ENCODE measurements around the gene B3GAT3.
"Not testable (repeated sequence)": the region's sequence is repeated elsewhere in the genome, so short reads cannot be mapped to it uniquely, and the experiment has no call there.

Gene B3GAT3

DNA sequence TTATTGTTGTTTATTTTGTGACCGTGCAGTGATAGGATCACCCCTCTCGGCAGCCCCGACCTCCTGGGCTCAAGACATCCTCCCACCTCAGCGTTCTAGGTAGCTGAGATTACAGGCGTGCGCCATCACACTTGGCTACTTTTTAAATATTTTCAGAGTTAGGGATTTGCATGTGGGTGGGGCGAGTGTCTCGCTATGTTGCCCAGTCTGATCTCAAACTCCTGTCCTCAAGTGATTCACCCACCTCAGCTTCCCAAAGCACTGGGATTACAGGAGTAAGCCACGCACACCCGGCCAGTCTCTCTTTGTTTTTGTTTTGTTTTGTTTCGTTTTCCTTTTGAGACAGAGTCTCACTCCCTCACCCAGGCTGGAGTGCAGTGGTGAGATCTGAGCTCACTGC lies 32.5 kb upstream of the B3GAT3 start:
- H3K9ac ChIP-seq (ENCODE audit: low read length in 2 of 2): no peak overlapping the region
- peaks cover 3 to 5% of the 10 kb centered on the region in 2 donors for H3K36me3 ChIP-seq (ENCODE audit: control insufficient read depth in 2 of 2, insufficient read depth in 2 of 2, low read length in 2 of 2)
- no peaks in the 10 kb centered on the region for H3K27me3 ChIP-seq (ENCODE audit: control insufficient read depth in 1 of 2, insufficient read depth in 2 of 2, low read length in 2 of 2)
- no peak overlapping the region for H3K4me3 ChIP-seq (ENCODE audit: low read length in 2 of 2)
- no peak overlapping the region for H3K27ac ChIP-seq (ENCODE audit: low read length)
- H3K9me3 ChIP-seq (ENCODE audit: control insufficient read depth in 2 of 2, low read length in 2 of 2): no peaks in the 10 kb centered on the region
- peaks cover 15% of the 10 kb centered on the region for H3K4me1 ChIP-seq (ENCODE audit: control insufficient read depth, insufficient read depth, low read length)

GRCh38 chr11:62652161-62653006 lies 30.6 kb upstream of the B3GAT3 start:
- Histone ChIP-seq H3K4me1 (ENCODE audit: control insufficient read depth, insufficient read depth, low read length) (peaks cover 17% of the 10 kb centered on the region), H3K36me3 (ENCODE audit: control insufficient read depth in 2 of 2, insufficient read depth in 2 of 2, low read length in 2 of 2) (peaks cover 16% of the 10 kb centered on the region in 2 donors), H3K27ac (ENCODE audit: low read length) (peak overlapping the region; percentile 85), H3K9ac (ENCODE audit: low read length in 2 of 2) (peak overlapping the region; percentile 98), H3K9me3 (ENCODE audit: control insufficient read depth in 2 of 2, low read length in 2 of 2) (no peaks in the 10 kb centered on the region), H3K27me3 (ENCODE audit: control insufficient read depth in 1 of 2, insufficient read depth in 2 of 2, low read length in 2 of 2) (no peaks in the 10 kb centered on the region), H3K4me3 (ENCODE audit: low read length in 2 of 2) (peak overlapping the region; percentile 94 to 98)

- Histone ChIP-seq H3K36me3 (ENCODE audit: control insufficient read depth in 2 of 2, insufficient read depth in 2 of 2, low read length in 2 of 2) (peaks cover 16% of the 10 kb centered on the region in 2 donors), H3K4me1 (ENCODE audit: control insufficient read depth, insufficient read depth, low read length) (peaks cover 32% of the 10 kb centered on the region)
- H3K27me3 ChIP-seq (ENCODE audit: control insufficient read depth in 1 of 2, insufficient read depth in 2 of 2, low read length in 2 of 2); H3K4me3 ChIP-seq (ENCODE audit: low read length in 2 of 2); H3K9me3 ChIP-seq (ENCODE audit: control insufficient read depth in 2 of 2, low read length in 2 of 2); H3K9ac ChIP-seq (ENCODE audit: low read length in 2 of 2); H3K27ac ChIP-seq (ENCODE audit: low read length): not testable (repeated sequence)
Measured at GRCh38 chr11:62650283-62650682, 28.5 kb upstream of the B3GAT3 start.

DNA sequence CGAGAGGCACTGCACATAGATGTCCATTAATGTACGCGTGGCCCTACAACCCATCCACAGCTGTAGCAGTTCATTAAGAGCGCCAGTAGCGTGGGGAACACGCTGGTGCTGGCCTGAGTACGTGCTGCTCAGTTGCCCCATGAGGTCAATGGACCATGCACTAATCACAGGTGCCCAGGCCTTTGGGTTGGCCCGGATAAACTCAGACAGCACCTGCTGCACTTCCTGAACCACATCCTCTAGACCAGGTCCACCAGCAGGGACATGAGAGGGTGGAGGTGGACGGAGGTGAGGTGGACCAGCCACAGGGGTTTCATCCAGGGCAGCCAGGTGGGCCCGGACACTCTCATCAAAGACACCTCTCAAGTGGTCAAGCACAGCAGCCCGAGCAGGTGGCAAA lies 27.7 kb upstream of the B3GAT3 start:
- Histone ChIP-seq H3K36me3 (ENCODE audit: control insufficient read depth in 2 of 2, insufficient read depth in 2 of 2, low read length in 2 of 2) (peaks cover 16% of the 10 kb centered on the region in 2 donors), H3K27me3 (ENCODE audit: control insufficient read depth in 1 of 2, insufficient read depth in 2 of 2, low read length in 2 of 2) (no peaks in the 10 kb centered on the region), H3K9me3 (ENCODE audit: control insufficient read depth in 2 of 2, low read length in 2 of 2) (no peaks in the 10 kb centered on the region), H3K9ac (ENCODE audit: low read length in 2 of 2) (no peak overlapping the region), H3K4me1 (ENCODE audit: control insufficient read depth, insufficient read depth, low read length) (peaks cover 37% of the 10 kb centered on the region), H3K27ac (ENCODE audit: low read length) (no peak overlapping the region), H3K4me3 (ENCODE audit: low read length in 2 of 2) (no peak overlapping the region)

GRCh38 chr11:62648967-62649364 lies 27.2 kb upstream of the B3GAT3 start:
- Histone ChIP-seq H3K27me3 (ENCODE audit: control insufficient read depth in 1 of 2, insufficient read depth in 2 of 2, low read length in 2 of 2) (no peaks in the 10 kb centered on the region), H3K4me3 (ENCODE audit: low read length in 2 of 2) (no peak overlapping the region), H3K9me3 (ENCODE audit: control insufficient read depth in 2 of 2, low read length in 2 of 2) (no peaks in the 10 kb centered on the region), H3K27ac (ENCODE audit: low read length) (no peak overlapping the region), H3K9ac (ENCODE audit: low read length in 2 of 2) (no peak overlapping the region), H3K4me1 (ENCODE audit: control insufficient read depth, insufficient read depth, low read length) (peaks cover 37% of the 10 kb centered on the region), H3K36me3 (ENCODE audit: control insufficient read depth in 2 of 2, insufficient read depth in 2 of 2, low read length in 2 of 2) (peaks cover 18 to 20% of the 10 kb centered on the region in 2 donors)

DNA sequence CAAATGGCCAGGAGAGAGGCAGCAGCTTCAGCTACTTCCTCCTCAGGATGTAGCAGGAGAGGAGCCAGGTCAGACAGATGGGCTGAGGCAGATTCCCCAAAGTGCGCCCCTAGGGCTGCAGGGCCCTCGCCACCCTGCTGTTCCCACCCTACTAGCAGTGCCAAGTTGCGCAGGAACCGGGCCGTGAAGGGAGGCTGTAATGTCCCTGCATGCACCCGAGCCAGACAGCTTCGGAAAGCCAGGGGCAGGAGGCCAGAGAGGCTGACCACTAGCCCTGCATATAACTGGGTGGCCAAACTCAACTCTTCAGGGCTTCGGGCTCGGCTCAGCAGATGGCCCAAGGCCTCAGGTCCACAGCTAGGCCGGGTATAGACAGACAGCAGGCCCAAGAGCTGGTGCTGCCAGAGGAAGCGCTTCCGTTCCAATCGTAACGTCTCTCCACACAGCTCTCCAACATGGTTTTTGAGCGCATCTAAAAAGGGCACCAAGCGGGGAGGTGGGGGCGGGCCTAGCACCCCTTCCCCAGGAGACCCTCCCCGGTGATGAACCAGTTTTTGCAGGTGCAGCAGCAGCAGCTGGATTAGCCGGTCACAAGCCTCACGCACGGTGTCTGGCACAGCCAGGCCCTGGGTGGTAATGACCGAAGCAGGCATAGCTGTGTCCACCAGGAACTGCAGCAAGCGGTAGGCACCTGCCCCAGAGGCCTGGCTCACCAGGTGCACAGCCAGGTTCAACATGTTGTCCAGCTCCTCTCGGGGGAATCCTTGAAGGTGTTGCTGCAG lies 26.6 kb upstream of the B3GAT3 start:
- H3K4me1 ChIP-seq (ENCODE audit: control insufficient read depth, insufficient read depth, low read length): peaks cover 37% of the 10 kb centered on the region
- H3K9ac ChIP-seq (ENCODE audit: low read length in 2 of 2): no peak overlapping the region
- H3K36me3 ChIP-seq (ENCODE audit: control insufficient read depth in 2 of 2, insufficient read depth in 2 of 2, low read length in 2 of 2): peaks cover 18 to 20% of the 10 kb centered on the region in 2 donors
- H3K27me3 ChIP-seq (ENCODE audit: control insufficient read depth in 1 of 2, insufficient read depth in 2 of 2, low read length in 2 of 2): no peaks in the 10 kb centered on the region
- no peak overlapping the region for H3K27ac ChIP-seq (ENCODE audit: low read length)
- H3K9me3 ChIP-seq (ENCODE audit: control insufficient read depth in 2 of 2, low read length in 2 of 2): no peaks in the 10 kb centered on the region
- no peak overlapping the region for H3K4me3 ChIP-seq (ENCODE audit: low read length in 2 of 2)

GRCh38 chr11:62647609-62648005 lies 25.8 kb upstream of the B3GAT3 start:
- H3K27ac ChIP-seq (ENCODE audit: low read length): no peak overlapping the region
- H3K4me3 ChIP-seq (ENCODE audit: low read length in 2 of 2): no peak overlapping the region
- peaks cover 18 to 20% of the 10 kb centered on the region in 2 donors for H3K36me3 ChIP-seq (ENCODE audit: control insufficient read depth in 2 of 2, insufficient read depth in 2 of 2, low read length in 2 of 2)
- H3K4me1 ChIP-seq (ENCODE audit: control insufficient read depth, insufficient read depth, low read length): peaks cover 35% of the 10 kb centered on the region
- H3K9ac ChIP-seq (ENCODE audit: low read length in 2 of 2): no peak overlapping the region
- H3K27me3 ChIP-seq (ENCODE audit: control insufficient read depth in 1 of 2, insufficient read depth in 2 of 2, low read length in 2 of 2): no peaks in the 10 kb centered on the region
- H3K9me3 ChIP-seq (ENCODE audit: control insufficient read depth in 2 of 2, low read length in 2 of 2): no peaks in the 10 kb centered on the region

DNA sequence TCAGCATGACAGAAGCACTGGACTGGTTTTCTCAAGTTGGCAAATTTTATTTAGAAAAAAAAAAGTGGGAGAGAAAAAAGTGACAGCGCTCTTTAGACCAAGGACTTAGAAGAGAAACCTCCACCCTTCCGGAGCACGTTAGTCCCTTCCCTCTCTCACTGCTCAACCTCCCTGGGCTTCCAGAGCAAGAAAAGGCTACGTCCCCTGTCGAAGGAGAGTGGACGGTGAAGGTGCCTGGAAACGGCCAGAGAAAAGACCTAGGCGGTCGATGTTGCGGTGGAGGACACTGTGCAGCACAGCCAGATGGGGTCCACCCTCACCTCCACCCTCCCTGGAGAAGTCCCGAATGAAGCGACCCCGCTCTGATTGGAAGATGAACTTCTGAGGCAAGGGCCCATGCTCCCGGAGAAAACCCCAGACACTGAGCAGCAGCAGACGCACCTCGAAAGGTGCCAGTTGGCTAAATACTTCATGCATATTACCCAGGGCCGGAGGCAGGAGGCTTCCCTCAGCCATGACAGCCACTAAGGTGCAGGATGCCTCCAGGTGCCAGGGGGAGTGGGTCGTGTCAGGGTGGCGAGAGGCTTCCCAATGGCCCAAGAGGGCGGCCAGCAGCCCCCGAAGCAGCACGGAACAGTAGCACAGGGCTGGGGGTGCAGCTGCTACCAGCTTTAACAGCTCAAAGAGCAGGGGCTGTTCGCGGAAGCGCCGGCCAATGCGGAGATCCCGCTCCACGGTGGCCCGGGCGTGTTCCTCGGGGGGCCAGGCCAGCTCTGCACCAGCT lies 25.2 kb upstream of the B3GAT3 start:
- Histone ChIP-seq H3K27ac (ENCODE audit: low read length) (peak overlapping the region; percentile 24), H3K9ac (ENCODE audit: low read length in 2 of 2) (peak overlapping the region; percentile 42 to 56), H3K36me3 (ENCODE audit: control insufficient read depth in 2 of 2, insufficient read depth in 2 of 2, low read length in 2 of 2) (peaks cover 18 to 20% of the 10 kb centered on the region in 2 donors), H3K9me3 (ENCODE audit: control insufficient read depth in 2 of 2, low read length in 2 of 2) (no peaks in the 10 kb centered on the region), H3K4me3 (ENCODE audit: low read length in 2 of 2) (peak overlapping the region; percentile 60 to 92), H3K4me1 (ENCODE audit: control insufficient read depth, insufficient read depth, low read length) (peaks cover 29% of the 10 kb centered on the region), H3K27me3 (ENCODE audit: control insufficient read depth in 1 of 2, insufficient read depth in 2 of 2, low read length in 2 of 2) (no peaks in the 10 kb centered on the region)

- H3K9ac ChIP-seq (ENCODE audit: low read length in 2 of 2): peak within 1 kb of the TSS; percentile 95
- no peaks in the 10 kb centered on the region for H3K9me3 ChIP-seq (ENCODE audit: control insufficient read depth in 2 of 2, low read length in 2 of 2)
- peaks cover 18 to 20% of the 10 kb centered on the region in 2 donors for H3K36me3 ChIP-seq (ENCODE audit: control insufficient read depth in 2 of 2, insufficient read depth in 2 of 2, low read length in 2 of 2)
- H3K4me1 ChIP-seq (ENCODE audit: control insufficient read depth, insufficient read depth, low read length): peaks cover 23% of the 10 kb centered on the region
- peak within 1 kb of the TSS; percentile 92 for H3K4me3 ChIP-seq (ENCODE audit: low read length in 2 of 2)
- H3K27ac ChIP-seq (ENCODE audit: low read length): peak within 1 kb of the TSS; percentile 89
- no peaks in the 10 kb centered on the region for H3K27me3 ChIP-seq (ENCODE audit: control insufficient read depth in 1 of 2, insufficient read depth in 2 of 2, low read length in 2 of 2)
Measured at GRCh38 chr11:62645946-62646824, 24.4 kb upstream of the B3GAT3 start, which contains the start of gene GANAB. TSS of gene GANAB (minus strand) at chr11:62646613. CDS start at chr11:62646599, 14 bp downstream.

DNA sequence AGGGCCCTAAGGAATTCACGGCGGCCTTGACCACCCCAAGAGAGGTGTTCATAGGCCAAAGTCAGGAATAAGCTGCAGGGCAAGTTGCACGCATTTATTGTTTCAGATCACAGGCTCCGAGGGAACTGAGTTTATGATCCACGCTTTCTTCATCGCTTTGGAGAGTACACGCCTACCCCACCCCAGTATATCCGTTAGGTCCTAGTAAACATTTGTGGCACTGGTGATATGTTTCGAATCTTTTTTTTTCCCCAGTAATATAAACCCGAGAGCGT lies 23.8 kb upstream of the B3GAT3 start:
- Histone ChIP-seq H3K9ac (ENCODE audit: low read length in 2 of 2) (peak overlapping the region; percentile 95), H3K27ac (ENCODE audit: low read length) (peak overlapping the region; percentile 89), H3K27me3 (ENCODE audit: control insufficient read depth in 1 of 2, insufficient read depth in 2 of 2, low read length in 2 of 2) (no peaks in the 10 kb centered on the region), H3K4me1 (ENCODE audit: control insufficient read depth, insufficient read depth, low read length) (peaks cover 23% of the 10 kb centered on the region), H3K4me3 (ENCODE audit: low read length in 2 of 2) (peak overlapping the region; percentile 92), H3K9me3 (ENCODE audit: control insufficient read depth in 2 of 2, low read length in 2 of 2) (no peaks in the 10 kb centered on the region), H3K36me3 (ENCODE audit: control insufficient read depth in 2 of 2, insufficient read depth in 2 of 2, low read length in 2 of 2) (peaks cover 18 to 20% of the 10 kb centered on the region in 2 donors)
